A172 (cell line): Measurements from ENCODE around the gene ZNF821. TPM values are rescaled to one million over a fixed set of nuclear protein-coding genes. Genes with fewer than 3 reads are reported as not detected.

Source experiments
- total RNA-seq: library from RNA; depleted of rRNA; stranded (reverse); fragments of >200 nt; shearing (Covaris generic); gene quantifications from 2 replicates; pipeline ENCODE4 v1.2.3, GENCODE V29; 2014; rRNA removed

Gene ZNF821
- total RNA-seq, 1 experiment from 2014 or later, result 8.1 TPM

Other genes with a start within 250 kb of the ZNF821 start
- gene PHLPP2, start 159.5 kb downstream of the ZNF821 start, total RNA-seq, result 14.2 and 14.6 TPM in 2 replicates
- gene AP1G1, start 75.3 kb downstream of the ZNF821 start, total RNA-seq, result 49.8 and 52.8 TPM in 2 replicates
- gene ATXN1L, start 38.2 kb downstream of the ZNF821 start, total RNA-seq, result 6.5 and 7.5 TPM in 2 replicates
- gene IST1, start 11.3 kb upstream of the ZNF821 start, total RNA-seq, result 163 and 166 TPM in 2 replicates
- gene PKD1L3, start 116.2 kb upstream of the ZNF821 start, total RNA-seq, result not detected in 2 replicates
- gene DHODH, start 124.6 kb upstream of the ZNF821 start, total RNA-seq, result 10.2 and 12.9 TPM in 2 replicates
- not detected in 2 replicates for gene HP, start 170.3 kb upstream of the ZNF821 start, total RNA-seq
- gene HPR, start 179.0 kb upstream of the ZNF821 start, total RNA-seq, result 0.19 TPM in 1 of 2 replicates, not detected in the other
- gene TXNL4B, start 209.4 kb upstream of the ZNF821 start, total RNA-seq, result 9.2 and 12.0 TPM in 2 replicates
- gene DHX38, start 209.7 kb upstream of the ZNF821 start, total RNA-seq, result 42.1 and 47.2 TPM in 2 replicates